CD8-positive, alpha-beta memory T cell (primary cell): ENCODE data around the gene DNAH2. TPM values are rescaled to one million over a fixed set of nuclear protein-coding genes. Genes with fewer than 3 reads are reported as not detected.

Experiments used
- CTCF ChIA-PET: fragments of 350-600 bp; sonication (Branson Sonifier 250); formaldehyde crosslinking; loops from one replicate; lab custom pipeline; 2021; ENCODE audit warnings: antibody characterized with exemption; lab: Charles Lee
- POLR2A ChIA-PET: fragments of 350-600 bp; sonication (Branson Sonifier 250); formaldehyde crosslinking; loops from one replicate; lab custom pipeline; 2021; ENCODE audit warnings: antibody characterized with exemption; lab: Charles Lee
- DNase-seq, 5 donors: peaks; one replicate each; pipeline versions ENCODE4 v3.0.0 to v3.0.0-alpha.2; 2020 to 2022; ENCODE audit warnings: mixed read lengths in 1 of 5
- H3K27ac ChIP-seq: one replicate; pipeline ENCODE4 v1.7.0; 2013; ENCODE audit warnings: low read depth, mild to moderate bottlenecking, low read length, moderate library complexity
- H3K27me3 ChIP-seq: 2 replicates; pipeline ENCODE4 v1.7.0; 2013; ENCODE audit warnings: low read length, mild to moderate bottlenecking; ENCODE audit not compliant: insufficient read depth, poor library complexity, severe bottlenecking
- H3K36me3 ChIP-seq: 2 replicates; pipeline ENCODE4 v1.7.0; 2013; ENCODE audit warnings: mild to moderate bottlenecking, low read length, moderate library complexity; ENCODE audit not compliant: insufficient read depth
- H3K4me1 ChIP-seq: 2 replicates; pipeline ENCODE4 v1.7.0; 2013; ENCODE audit warnings: mild to moderate bottlenecking, low read length, moderate library complexity; ENCODE audit not compliant: insufficient read depth
- H3K4me3 ChIP-seq: 2 replicates; pipeline ENCODE4 v1.7.0; 2013; ENCODE audit warnings: mild to moderate bottlenecking, low read length
- H3K9me3 ChIP-seq: 2 replicates; pipeline ENCODE4 v1.7.0; 2013; ENCODE audit warnings: mild to moderate bottlenecking, low read length
- H3K27ac Mint-ChIP-seq, 8 donors: one replicate each; pipeline ENCODE4 v1.8.0; 2020 to 2021; ENCODE audit warnings: mixed read lengths in 8 of 8, mild to moderate bottlenecking in 6 of 8, inconsistent platforms in 3 of 8, moderate library complexity in 3 of 8
- H3K27me3 Mint-ChIP-seq, 2 donors: one replicate each; pipeline ENCODE4 v1.8.0; 2020 to 2021; ENCODE audit warnings: mixed read lengths in 2 of 2, mild to moderate bottlenecking in 1 of 2, moderate library complexity in 1 of 2
- H3K36me3 Mint-ChIP-seq, 3 donors: one replicate each; pipeline ENCODE4 v1.8.0; 2020 to 2021; ENCODE audit warnings: mixed read lengths in 3 of 3, inconsistent platforms in 1 of 3, mild to moderate bottlenecking in 1 of 3
- H3K4me1 Mint-ChIP-seq, 3 donors: one replicate each; pipeline ENCODE4 v1.8.0; 2020 to 2021; ENCODE audit warnings: mixed read lengths in 3 of 3, inconsistent platforms in 1 of 3, mild to moderate bottlenecking in 1 of 3
- H3K4me3 Mint-ChIP-seq, 7 donors: one replicate each; pipeline ENCODE4 v1.8.0; 2020 to 2021; ENCODE audit warnings: mixed read lengths in 7 of 7, mild to moderate bottlenecking in 6 of 7, moderate library complexity in 4 of 7, inconsistent platforms in 2 of 7
- H3K9me3 Mint-ChIP-seq, 5 donors: one replicate each; pipeline ENCODE4 v1.8.0; 2020 to 2022; ENCODE audit warnings: mixed read lengths in 5 of 5, mild to moderate bottlenecking in 3 of 5, moderate library complexity in 2 of 5, inconsistent platforms in 1 of 5
- polyA plus RNA-seq: library from polyadenylated mRNA; unstranded; fragments of 300-500 nt; fragmentation: Illumina TruSeq; gene quantifications from one replicate; pipeline ENCODE4 v1.2.3, GENCODE V29; 2021
- total RNA-seq, 2 experiments: library from RNA; stranded (reverse); gene quantifications; one replicate each; pipeline ENCODE4 v1.2.3, GENCODE V29; 2021

DNAH2 gene
- total and polyA plus RNA-seq, 3 experiments from 2014 or later = not detected

DNA sequence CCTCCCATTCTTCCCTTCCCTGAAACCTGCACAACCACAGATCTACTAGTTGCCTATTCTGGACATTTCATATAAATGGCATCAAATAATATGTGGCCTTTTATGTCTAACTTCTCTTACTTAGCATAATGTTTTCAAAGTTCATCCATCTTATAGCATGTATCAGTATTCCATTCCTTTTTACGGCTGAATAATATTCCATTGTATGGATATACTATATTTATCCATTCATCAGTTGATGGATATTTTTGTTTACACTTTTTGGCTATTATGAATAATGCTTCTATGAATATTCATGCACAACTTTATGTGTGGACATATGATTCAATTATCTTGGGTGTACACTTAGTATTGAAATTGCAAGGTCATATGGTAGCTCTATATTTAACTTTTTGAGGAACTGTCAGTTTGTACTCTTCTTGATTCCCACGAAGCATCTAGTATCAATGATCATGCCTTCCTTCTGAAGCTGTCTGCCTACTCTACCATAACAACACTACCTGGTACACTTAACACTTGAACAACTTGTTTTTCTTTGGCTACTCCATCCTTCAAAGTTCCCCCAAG, 158.3 kb downstream of the DNAH2 start:
- POLR2A ChIA-PET = no interaction called here

GRCh38 chr17:7878234-7878633, 160.7 kb downstream of the DNAH2 start:
- Histone ChIP-seq H3K36me3 (peaks cover 4% of the 10 kb centered on the region), H3K27ac (no peak overlapping the region), H3K4me1 (peaks cover 36% of the 10 kb centered on the region), H3K4me3 (no peak overlapping the region), H3K9me3 (no peaks in the 10 kb centered on the region), H3K27me3 (no peaks in the 10 kb centered on the region)
- Mint-ChIP-seq H3K4me3 (no peak overlapping the region), H3K27ac (no peak overlapping the region), H3K36me3 (peaks cover 0 to 27% (median 6%) of the 10 kb centered on the region in 3 donors), H3K27me3 (no peaks in the 10 kb centered on the region), H3K9me3 (no peaks in the 10 kb centered on the region), H3K4me1 (peaks cover 9 to 15% (median 12%) of the 10 kb centered on the region in 3 donors)
- DNase-seq = no peak
- CTCF ChIA-PET = interaction anchor here (1.7 kb wide), 1 partner anchor 112 kb away, joined by 6 read pairs; no protein-coding TSS in a partner anchor
- POLR2A ChIA-PET = no interaction called here

More for the DNA sequence above, 158.3 kb downstream of the DNAH2 start:
- no peak for DNase-seq
- Histone ChIP-seq H3K27me3 (no peaks in the 10 kb centered on the region), H3K27ac (no peak overlapping the region), H3K36me3 (no peaks in the 10 kb centered on the region), H3K4me1 (peaks cover 13% of the 10 kb centered on the region), H3K9me3 (no peaks in the 10 kb centered on the region), H3K4me3 (no peak overlapping the region)
- CTCF ChIA-PET = interaction anchor here (1.2 kb wide), 1 partner anchor 9 kb away, joined by 3 read pairs; no protein-coding TSS in a partner anchor
- H3K27me3 Mint-ChIP-seq = no peaks in the 10 kb centered on the region
- no peaks in the 10 kb centered on the region for H3K9me3 Mint-ChIP-seq
- H3K4me3 Mint-ChIP-seq = no peak overlapping the region
- peak overlapping the region in 5 of 8 donors; percentile 0 to 81 (median 29) for H3K27ac Mint-ChIP-seq
- peaks cover 11 to 19% (median 12%) of the 10 kb centered on the region in 3 donors for H3K4me1 Mint-ChIP-seq
- peaks cover 0 to 40% (median 11%) of the 10 kb centered on the region in 3 donors for H3K36me3 Mint-ChIP-seq

GRCh38 chr17:7880076-7880868, 162.7 kb downstream of the DNAH2 start:
- Histone ChIP-seq H3K36me3 (peaks cover 4% of the 10 kb centered on the region), H3K27me3 (no peaks in the 10 kb centered on the region), H3K4me1 (peaks cover 45% of the 10 kb centered on the region), H3K27ac (no peak overlapping the region), H3K4me3 (no peak overlapping the region), H3K9me3 (no peaks in the 10 kb centered on the region)
- ChIA-PET POLR2A (no interaction called here), CTCF (interaction anchor here (1.3 kb wide), 1 partner anchor 110 kb away, joined by 4 read pairs; no protein-coding TSS in a partner anchor)
- Mint-ChIP-seq H3K36me3 (peaks cover 0 to 14% (median 2%) of the 10 kb centered on the region in 3 donors), H3K4me1 (peaks cover 7 to 17% (median 13%) of the 10 kb centered on the region in 3 donors), H3K9me3 (no peaks in the 10 kb centered on the region), H3K27me3 (no peaks in the 10 kb centered on the region), H3K4me3 (no peak overlapping the region), H3K27ac (no peak overlapping the region)
- DNase-seq = no peak

DNA sequence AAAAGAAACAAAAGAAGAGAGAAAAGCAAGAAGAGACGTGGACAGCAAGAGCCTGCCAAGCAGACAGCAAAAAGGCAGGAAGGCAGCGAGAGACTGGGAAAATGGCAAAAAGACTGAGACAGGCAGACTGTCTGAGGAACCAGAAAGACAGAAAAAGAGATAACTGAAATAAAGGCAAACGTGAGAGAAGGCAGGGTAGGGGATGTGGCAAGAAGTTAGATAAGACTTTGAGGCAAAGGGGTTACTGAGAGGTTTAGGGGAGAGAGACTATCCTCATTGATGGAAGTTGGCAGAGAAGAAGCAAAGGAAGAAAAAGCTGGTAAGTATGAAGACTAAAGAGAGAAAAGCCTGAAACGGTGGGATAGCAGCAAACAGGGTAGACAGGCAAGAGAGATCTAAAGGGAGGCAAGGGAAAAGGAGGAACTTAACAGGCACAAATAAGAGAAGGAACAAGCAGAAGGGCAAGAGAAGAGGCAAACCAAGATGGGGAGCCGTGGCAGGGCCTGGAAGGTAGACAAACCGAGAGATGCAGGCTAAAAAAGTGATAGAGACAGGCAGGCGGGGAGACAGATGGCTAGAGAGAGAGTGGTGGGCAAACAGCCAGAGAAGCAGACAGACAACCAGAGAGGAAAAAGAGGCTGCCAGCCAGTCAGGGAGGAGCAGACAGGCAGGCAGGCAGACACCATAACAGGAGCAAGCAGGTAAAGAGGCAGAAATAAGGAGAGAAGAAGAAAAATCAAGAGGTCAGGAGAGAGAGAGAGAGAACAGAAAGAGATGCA, 163.9 kb downstream of the DNAH2 start:
- Mint-ChIP-seq H3K27me3 (peaks cover 0 to 3% of the 10 kb centered on the region in 2 donors), H3K27ac (no peak overlapping the region), H3K4me3 (no peak overlapping the region), H3K9me3 (peaks cover 0 to 2% (median 0%) of the 10 kb centered on the region in 5 donors), H3K4me1 (peaks cover 8 to 10% (median 8%) of the 10 kb centered on the region in 3 donors), H3K36me3 (peaks cover 0 to 16% (median 0%) of the 10 kb centered on the region in 3 donors)
- no peak overlapping the region for H3K27ac ChIP-seq
- peaks cover 47% of the 10 kb centered on the region for H3K4me1 ChIP-seq
- H3K9me3 ChIP-seq = no peaks in the 10 kb centered on the region
- peaks cover 4% of the 10 kb centered on the region for H3K36me3 ChIP-seq
- CTCF ChIA-PET = no interaction called here
- H3K4me3 ChIP-seq = no peak overlapping the region
- no peaks in the 10 kb centered on the region for H3K27me3 ChIP-seq
- no peak for DNase-seq
- POLR2A ChIA-PET = no interaction called here

DNA sequence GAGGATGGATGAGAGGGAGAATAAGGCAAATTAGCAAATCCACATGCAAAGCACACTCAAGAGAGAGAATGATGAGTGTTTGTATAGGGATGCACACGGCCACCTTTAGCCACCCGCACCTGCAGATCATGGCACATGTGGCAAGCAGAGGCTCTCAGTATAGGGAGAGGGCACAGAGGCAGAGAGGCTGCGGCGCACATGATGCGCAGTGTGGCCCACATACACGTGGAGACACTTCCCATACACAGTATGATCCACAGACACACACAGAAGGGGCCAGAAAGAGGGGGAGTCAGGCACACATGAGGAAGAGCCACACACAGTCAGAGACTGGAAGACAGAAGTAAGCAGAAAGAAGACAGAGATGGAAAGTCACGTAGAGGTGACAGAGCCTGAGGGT, 164.5 kb downstream of the DNAH2 start:
- Histone ChIP-seq H3K36me3 (peaks cover 4% of the 10 kb centered on the region), H3K27me3 (no peaks in the 10 kb centered on the region), H3K27ac (no peak overlapping the region), H3K9me3 (no peaks in the 10 kb centered on the region), H3K4me3 (no peak overlapping the region), H3K4me1 (peaks cover 53% of the 10 kb centered on the region)
- no peak for DNase-seq
- Mint-ChIP-seq H3K27ac (no peak overlapping the region), H3K9me3 (peaks cover 0 to 2% (median 0%) of the 10 kb centered on the region in 5 donors), H3K36me3 (peaks cover 0 to 15% (median 0%) of the 10 kb centered on the region in 3 donors), H3K27me3 (peaks cover 0 to 3% of the 10 kb centered on the region in 2 donors), H3K4me3 (no peak overlapping the region), H3K4me1 (peaks cover 6 to 11% (median 7%) of the 10 kb centered on the region in 3 donors)
- CTCF ChIA-PET = no interaction called here
- POLR2A ChIA-PET = no interaction called here

- peaks cover 0 to 3% of the 10 kb centered on the region in 2 donors for H3K27me3 Mint-ChIP-seq
- H3K27me3 ChIP-seq = no peaks in the 10 kb centered on the region
Observed at GRCh38 chr17:7882629-7883028, 165.1 kb downstream of the DNAH2 start.

More at GRCh38 chr17:7882629-7883028, 165.1 kb downstream of the DNAH2 start:
- no peak overlapping the region for H3K4me3 Mint-ChIP-seq
- no peak overlapping the region for H3K27ac Mint-ChIP-seq
- Histone ChIP-seq H3K36me3 (peaks cover 4% of the 10 kb centered on the region), H3K9me3 (no peaks in the 10 kb centered on the region), H3K27ac (no peak overlapping the region), H3K4me3 (no peak overlapping the region), H3K4me1 (peaks cover 53% of the 10 kb centered on the region)
- POLR2A ChIA-PET = interaction anchor here (1.9 kb wide), 1 partner anchor 25 kb away, joined by 7 read pairs; the partner anchor contains the start of gene NAA38
- H3K4me1 Mint-ChIP-seq = peaks cover 4 to 11% (median 6%) of the 10 kb centered on the region in 3 donors
- CTCF ChIA-PET = interaction anchor here (0.8 to 1.3 kb wide), 3 partner anchors 19 to 51 kb away, joined by 3 to 4 read pairs (median 3); no protein-coding TSS in a partner anchor
- no peak for DNase-seq
- H3K9me3 Mint-ChIP-seq = peaks cover 0 to 2% (median 0%) of the 10 kb centered on the region in 5 donors
- H3K36me3 Mint-ChIP-seq = peaks cover 0 to 13% (median 0%) of the 10 kb centered on the region in 3 donors
